IMR-90 (cell line): ENCODE measurements around the gene C3. TPM values are rescaled to one million over a fixed set of nuclear protein-coding genes. Genes with fewer than 3 reads are reported as not detected.

ENCODE experiments used
- ATAC-seq: fragments of 200-7000 bp; cut with Tn5 transposase; 2 replicates; pipeline ENCODE4 v1.9.1; 2020; ENCODE audit warnings: low read depth, mild to moderate bottlenecking, moderate library complexity
- BruUV-seq: library from RNA; stranded (reverse); fragments of 400-500 nt; replicated peaks from 2 replicates; lab custom pipeline; 2021; lab: Mats Ljungman, UMichigan
- CTCF ChIA-PET: fragments of 300-600 bp; formaldehyde crosslinking; extraction: SDS; loops from one replicate; lab custom pipeline; 2021; ENCODE audit warnings: antibody characterized with exemption; lab: Yijun Ruan, JAX
- POLR2A ChIA-PET: fragments of 300-600 bp; sonication (Branson Sonifier 250); formaldehyde crosslinking; loops from one replicate; lab custom pipeline; 2022; ENCODE audit warnings: antibody characterized with exemption; ENCODE audit not compliant: unreplicated experiment; lab: Charles Lee
- DNase-seq: peaks from one replicate; pipeline ENCODE4 v3.0.0; 2013
- H2AFZ ChIP-seq: replicated peaks from 2 replicates; pipeline ENCODE3; 2013; ENCODE audit warnings: low read length, mild to moderate bottlenecking; ENCODE audit not compliant: poor library complexity
- H2AK5ac ChIP-seq: 2 replicates; pipeline ENCODE4 v1.6.1; 2013; ENCODE audit warnings: low read depth, low read length, inconsistent platforms
- H2AK9ac ChIP-seq: replicated peaks from 2 replicates; pipeline ENCODE3; 2013; ENCODE audit warnings: mild to moderate bottlenecking, low read depth, low read length, moderate library complexity; ENCODE audit not compliant: poor library complexity
- H2BK120ac ChIP-seq: 2 replicates; pipeline ENCODE4 v1.6.1; 2013; ENCODE audit warnings: low read depth, low read length, inconsistent platforms
- H2BK15ac ChIP-seq: 3 replicates; pipeline ENCODE4 v1.6.1; 2013; ENCODE audit warnings: low read depth, low read length, inconsistent platforms
- H2BK20ac ChIP-seq: 2 replicates; pipeline ENCODE4 v1.6.1; 2013; ENCODE audit warnings: low read depth, mild to moderate bottlenecking, inconsistent platforms, low read length, moderate library complexity
- H2BK5ac ChIP-seq: 2 replicates; pipeline ENCODE4 v1.6.1; 2013; ENCODE audit warnings: mild to moderate bottlenecking, low read depth, low read length, inconsistent platforms; ENCODE audit not compliant: poor library complexity, severe bottlenecking
- H3K14ac ChIP-seq: replicated peaks from 2 replicates; pipeline ENCODE4 v1.6.1; 2013; ENCODE audit warnings: low read depth, low read length, inconsistent platforms
- H3K18ac ChIP-seq: 2 replicates; pipeline ENCODE4 v1.6.1; 2013; ENCODE audit warnings: low read depth, low read length, control low read depth
- H3K23ac ChIP-seq: 2 replicates; pipeline ENCODE4 v1.6.1; 2013; ENCODE audit warnings: low read depth, low read length, inconsistent platforms
- H3K27ac ChIP-seq: 2 replicates; pipeline ENCODE4 v1.5.1; 2013; ENCODE audit warnings: mild to moderate bottlenecking, control low read depth, low read length; ENCODE audit not compliant: insufficient read depth
- H3K27me3 ChIP-seq: 2 replicates; pipeline ENCODE4 v1.6.1; 2013; ENCODE audit warnings: low read length; ENCODE audit not compliant: control insufficient read depth, insufficient read depth
- H3K36me3 ChIP-seq: 2 replicates; pipeline ENCODE4 v1.6.1; 2013; ENCODE audit warnings: low read length, mixed read lengths; ENCODE audit not compliant: control insufficient read depth, insufficient read depth
- H3K4ac ChIP-seq: 2 replicates; pipeline ENCODE4 v1.6.1; 2013; ENCODE audit warnings: low read depth, low read length, inconsistent platforms
- H3K4me1 ChIP-seq: 2 replicates; pipeline ENCODE4 v1.6.1; 2013; ENCODE audit warnings: low read length, mixed read lengths; ENCODE audit not compliant: control insufficient read depth, insufficient read depth
- H3K4me2 ChIP-seq: 2 replicates; pipeline ENCODE4 v1.6.1; 2013; ENCODE audit warnings: low read depth, mild to moderate bottlenecking, control low read depth, low read length, moderate library complexity
- H3K4me3 ChIP-seq: 2 replicates; pipeline ENCODE4 v1.5.1; 2013; ENCODE audit warnings: low read depth, mild to moderate bottlenecking, control low read depth, low read length, moderate library complexity; ENCODE audit not compliant: insufficient read depth
- H3K56ac ChIP-seq: 2 replicates; pipeline ENCODE4 v1.6.1; 2013; ENCODE audit warnings: low read length, inconsistent platforms; ENCODE audit not compliant: insufficient read depth; ENCODE audit errors: extremely low read depth
- H3K79me1 ChIP-seq, 2 experiments: 2 replicates each; pipeline ENCODE4 v1.6.1; 2013; ENCODE audit warnings: low read length in 2 of 2, inconsistent platforms in 1 of 2, low read depth in 1 of 2
- H3K9ac ChIP-seq: 2 replicates; pipeline ENCODE4 v1.6.1; 2013; ENCODE audit warnings: low read depth, low read length, control low read depth
- H3K9me1 ChIP-seq: 2 replicates; pipeline ENCODE4 v1.6.1; 2013; ENCODE audit warnings: low read length, inconsistent platforms; ENCODE audit not compliant: insufficient read depth
- H3K9me3 ChIP-seq: 2 replicates; pipeline ENCODE4 v1.6.1; 2013; ENCODE audit warnings: low read length; ENCODE audit not compliant: control insufficient read depth, insufficient read depth
- H4K20me1 ChIP-seq: 2 replicates; pipeline ENCODE4 v1.6.1; 2013; ENCODE audit warnings: low read length, inconsistent platforms; ENCODE audit not compliant: insufficient read depth
- H4K5ac ChIP-seq: 2 replicates; pipeline ENCODE4 v1.6.1; 2013; ENCODE audit warnings: mild to moderate bottlenecking, low read depth, low read length, control low read depth
- H4K8ac ChIP-seq, 2 experiments: 2 replicates each; pipeline ENCODE4 v1.6.1; 2013; ENCODE audit warnings: low read depth in 2 of 2, low read length in 2 of 2, control low read depth in 1 of 2, inconsistent platforms in 1 of 2
- H4K91ac ChIP-seq: 2 replicates; pipeline ENCODE4 v1.6.1; 2013; ENCODE audit warnings: low read depth, low read length, inconsistent platforms; ENCODE audit not compliant: insufficient read depth
- CEBPB ChIP-seq: IDR thresholded peaks from 2 replicates; pipeline ENCODE4 v1.6.1; 2012; ENCODE audit warnings: low read depth, low read length, improper control_type of control experiment
- CHD1 ChIP-seq: IDR thresholded peaks from 2 replicates; pipeline ENCODE4 v1.6.1; 2012; ENCODE audit warnings: low read depth, low read length, improper control_type of control experiment
- MAZ ChIP-seq: IDR thresholded peaks from 2 replicates; pipeline ENCODE4 v1.6.1; 2012; ENCODE audit warnings: low read depth, mild to moderate bottlenecking, low read length, improper control_type of control experiment, moderate library complexity, borderline replicate concordance
- WGBS, 2 experiments: methylation state at CpG; one replicate each; pipeline versions ENCODE4 v1.1.5 to v1.1.7; 2013; ENCODE audit warnings: missing lambda C conversion rate in 2 of 2; ENCODE audit not compliant: insufficient read length in 1 of 2; ENCODE audit errors: extremely low coverage in 2 of 2; 5-methylcytosine and 5-hydroxymethylcytosine counted together
- dilution Hi-C: fragments of 300-500 bp; cut with HindIII; formaldehyde crosslinking; loops from one replicate; pipeline ENCODE4 v1.14.3; 2018; ENCODE audit warnings: low sequenced_read_pairs; ENCODE audit not compliant: unreplicated experiment
- in situ Hi-C: fragments of 300-500 bp; cut with MboI; formaldehyde crosslinking; loops from 3 replicates; pipeline ENCODE4 v1.14.3; 2019; ENCODE audit warnings: low sequenced_read_pairs, inconsistent platforms, mixed read lengths
- intact Hi-C: fragments of 100-400 bp; cut with micrococcal nuclease; formaldehyde crosslinking; loops from 2 replicates; pipeline ENCODE4 v1.10.0; 2022
- polyA plus RNA-seq, 3 experiments: library from polyadenylated mRNA; depleted of rRNA; stranded (reverse); fragments of >200 nt; gene quantifications; 2 replicates each; pipeline ENCODE4 v1.2.3, GENCODE V29; 2012; ENCODE audit warnings: low replicate concordance in 1 of 3
- total RNA-seq: library from RNA; depleted of rRNA; stranded (reverse); fragments of >200 nt; gene quantifications from 2 replicates; pipeline ENCODE4 v1.2.3, GENCODE V29; 2012

The C3 gene
- total and polyA plus RNA-seq, 2 of the 4 experiments (the other 2 are of a cell fraction): 0.36 TPM; not detected in 1

DNA sequence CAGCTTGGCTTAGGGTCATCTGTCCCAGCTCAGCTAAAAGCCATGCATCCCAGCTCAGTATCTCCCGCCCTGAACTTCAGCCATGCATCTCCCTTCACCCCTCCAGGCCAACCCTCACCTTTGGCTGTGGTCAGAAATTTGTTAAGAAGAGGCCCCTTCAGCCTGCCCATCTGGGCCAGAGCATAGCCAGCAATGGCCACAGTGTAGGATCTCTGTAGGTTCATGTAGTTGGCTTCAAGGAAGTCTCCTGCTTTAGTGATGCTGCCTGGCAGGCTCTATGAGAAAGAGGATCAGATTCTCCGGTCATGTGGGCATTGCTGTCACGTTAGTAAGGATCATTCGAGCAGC lies 33.8 kb downstream of the C3 start:
- H3K4me1 ChIP-seq: no peaks in the 10 kb centered on the region
- in situ Hi-C loops: no loop called here
- CTCF ChIA-PET: no interaction called here

More for the DNA sequence above, 33.8 kb downstream of the C3 start:
- no peak overlapping the region for H4K8ac ChIP-seq
- no peak overlapping the region for H2AK5ac ChIP-seq
- intact Hi-C loops: no loop called here
- TF ChIP-seq CEBPB (no peak), CHD1 (no peak), MAZ (no peak)
- H3K4me2 ChIP-seq: no peak overlapping the region
- no peak overlapping the region for H3K14ac ChIP-seq
- no peak overlapping the region for H3K4ac ChIP-seq
- H4K5ac ChIP-seq: no peak overlapping the region
- no TSS peak for BruUV-seq
- DNase-seq (no peak), ATAC-seq (no peak)
- no peak overlapping the region for H4K91ac ChIP-seq
- H4K20me1 ChIP-seq: no peaks in the 10 kb centered on the region
- H2BK120ac ChIP-seq: no peak overlapping the region
- H3K18ac ChIP-seq: no peak overlapping the region
- H3K4me3 ChIP-seq: no peak overlapping the region
- no peak overlapping the region for H3K23ac ChIP-seq
- no peak overlapping the region for H2AFZ ChIP-seq
- peaks cover 10% of the 10 kb centered on the region for H3K9me3 ChIP-seq
- no peak overlapping the region for H2BK20ac ChIP-seq
- POLR2A ChIA-PET: no interaction called here
- H3K27me3 ChIP-seq: no peaks in the 10 kb centered on the region
- H3K36me3 ChIP-seq: no peaks in the 10 kb centered on the region
- H3K27ac ChIP-seq: no peak overlapping the region
- H3K79me1 ChIP-seq: no peaks in the 10 kb centered on the region
- no peak overlapping the region for H2BK15ac ChIP-seq
- H3K9me1 ChIP-seq: no peaks in the 10 kb centered on the region
- WGBS, 2 experiments: 79% methylated on average over 3 of the region's 4 CpGs; no CpG with 5 or more reads in 1 of the 2 experiments
- no peak overlapping the region for H2BK5ac ChIP-seq
- no peak overlapping the region for H2AK9ac ChIP-seq
- dilution Hi-C loops: no loop called here
- H3K56ac ChIP-seq: no peak overlapping the region
- H3K9ac ChIP-seq: no peak overlapping the region
